Hepatocyte (in vitro differentiated cells): ENCODE results near the gene VSIG8. TPM values are rescaled to one million over a fixed set of nuclear protein-coding genes. Genes with fewer than 3 reads are reported as not detected.

ENCODE experiments used
- DNase-seq: peaks from one replicate; pipeline ENCODE4 v3.0.0-alpha.2; 2016; ENCODE audit warnings: low spot score
- H2AFZ ChIP-seq: fragments of 200-600 bp; sonication (generic); 2 replicates; pipeline ENCODE4 v1.6.0; 2016; ENCODE audit warnings: antibody characterized with exemption, mild to moderate bottlenecking
- H3K27ac ChIP-seq: fragments of 200-600 bp; sonication (generic); 2 replicates; pipeline ENCODE4 v1.5.1; 2016; ENCODE audit warnings: mild to moderate bottlenecking
- H3K27me3 ChIP-seq: fragments of 200-600 bp; sonication (generic); 2 replicates; pipeline ENCODE4 v1.6.1; 2016
- H3K36me3 ChIP-seq: fragments of 200-600 bp; sonication (generic); replicated peaks from 2 replicates; pipeline ENCODE4 v1.5.1; 2016; ENCODE audit warnings: low read depth; ENCODE audit not compliant: insufficient read depth
- H3K4me1 ChIP-seq: fragments of 200-600 bp; sonication (generic); 2 replicates; pipeline ENCODE4 v1.5.1; 2016; ENCODE audit warnings: mild to moderate bottlenecking, moderate library complexity; ENCODE audit not compliant: insufficient read depth
- H3K4me2 ChIP-seq: fragments of 200-600 bp; sonication (generic); 2 replicates; pipeline ENCODE4 v1.6.0; 2016
- H3K4me3 ChIP-seq: fragments of 200-600 bp; sonication (generic); 2 replicates; pipeline ENCODE4 v1.5.1; 2016; ENCODE audit warnings: mild to moderate bottlenecking
- H3K79me2 ChIP-seq: fragments of 200-600 bp; sonication (generic); 2 replicates; pipeline ENCODE4 v1.6.0; 2017; ENCODE audit warnings: mild to moderate bottlenecking
- H3K9me2 ChIP-seq: fragments of 200-600 bp; sonication (generic); replicated peaks from 2 replicates; pipeline ENCODE4 v1.6.0; 2017; ENCODE audit warnings: mild to moderate bottlenecking; ENCODE audit not compliant: insufficient read depth
- H3K9me3 ChIP-seq: fragments of 200-600 bp; sonication (generic); 2 replicates; pipeline ENCODE4 v1.5.1; 2016; ENCODE audit warnings: low read depth, mild to moderate bottlenecking
- H4K20me1 ChIP-seq: fragments of 200-600 bp; sonication (generic); 2 replicates; pipeline ENCODE4 v1.6.0; 2016; ENCODE audit warnings: mild to moderate bottlenecking; ENCODE audit not compliant: insufficient read depth, poor library complexity, severe bottlenecking
- EZH2 ChIP-seq: fragments of 200-600 bp; sonication (generic); IDR thresholded peaks from 2 replicates; pipeline ENCODE4 v1.6.1; 2016; ENCODE audit warnings: antibody characterized with exemption, mild to moderate bottlenecking, borderline replicate concordance
- EZH2phosphoT487 ChIP-seq: fragments of 200-600 bp; sonication (generic); IDR thresholded peaks from one replicate; pipeline ENCODE4 v1.6.1; 2018; ENCODE audit warnings: antibody characterized with exemption, mild to moderate bottlenecking, low read depth, moderate library complexity; ENCODE audit not compliant: unreplicated experiment, severe bottlenecking
- WGBS: methylation state at CpG from one replicate; pipeline ENCODE4 v1.1.6; 2016; ENCODE audit warnings: low lambda C conversion rate; ENCODE audit errors: missing lambda C conversion rate; 5-methylcytosine and 5-hydroxymethylcytosine counted together
- microRNA-seq: library from miRNA; unstranded; fragments of <30 nt; microRNA quantifications from one replicate; pipeline ENCODE4, GENCODE V29; 2017
- polyA plus RNA-seq: library from polyadenylated mRNA; unstranded; fragments of >200 nt; fragmentation: Nextera tagmentation; extraction: Ambion mirVana; gene quantifications from 2 replicates; pipeline ENCODE4 v1.2.1, GENCODE V29; 2016
- small RNA-seq: library from RNA; depleted of rRNA; stranded (forward); fragments of <200 nt; gene quantifications from one replicate; pipeline ENCODE3, GENCODE V24; 2014
- total RNA-seq: library from RNA; depleted of rRNA; stranded (reverse); fragments of >200 nt; gene quantifications from 2 replicates; pipeline ENCODE4 v1.2.3, GENCODE V29; 2014
- TF ChIP-seq, protein P1 (sequence below): fragments of 200-600 bp; sonication (generic); IDR thresholded peaks from 2 replicates; pipeline ENCODE4 v1.5.1; 2016; ENCODE audit warnings: antibody characterized with exemption, mild to moderate bottlenecking; ENCODE audit not compliant: poor library complexity

VSIG8 gene
- total and polyA plus RNA-seq, 2 experiments from 2014 or later: 0.13 to 0.33 TPM

DNA sequence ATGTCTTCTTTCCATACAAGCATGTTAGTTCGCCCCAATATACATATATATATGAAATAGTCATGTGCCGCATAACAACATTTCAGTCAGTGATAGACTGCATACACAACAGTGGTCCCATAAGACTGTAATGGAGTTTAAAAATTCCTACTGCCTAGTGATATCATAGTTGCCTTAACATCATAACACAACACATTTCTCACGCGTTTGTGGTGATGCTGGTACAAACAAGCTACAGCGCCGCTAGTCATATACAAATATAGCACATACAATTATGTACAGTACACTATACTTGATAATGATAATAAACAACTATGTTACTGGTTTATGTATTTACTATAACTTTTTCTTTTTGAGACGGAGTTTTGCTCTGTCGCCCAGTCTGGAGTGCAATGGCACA, 46.5 kb downstream of the VSIG8 start:
- H3K4me1 ChIP-seq: no peaks in the 10 kb centered on the region
- no peaks in the 10 kb centered on the region for H3K36me3 ChIP-seq
- H3K79me2 ChIP-seq: no peaks in the 10 kb centered on the region
- no peaks in the 10 kb centered on the region for H3K9me3 ChIP-seq
- no peak for DNase-seq
- TF ChIP-seq, protein P1, sequence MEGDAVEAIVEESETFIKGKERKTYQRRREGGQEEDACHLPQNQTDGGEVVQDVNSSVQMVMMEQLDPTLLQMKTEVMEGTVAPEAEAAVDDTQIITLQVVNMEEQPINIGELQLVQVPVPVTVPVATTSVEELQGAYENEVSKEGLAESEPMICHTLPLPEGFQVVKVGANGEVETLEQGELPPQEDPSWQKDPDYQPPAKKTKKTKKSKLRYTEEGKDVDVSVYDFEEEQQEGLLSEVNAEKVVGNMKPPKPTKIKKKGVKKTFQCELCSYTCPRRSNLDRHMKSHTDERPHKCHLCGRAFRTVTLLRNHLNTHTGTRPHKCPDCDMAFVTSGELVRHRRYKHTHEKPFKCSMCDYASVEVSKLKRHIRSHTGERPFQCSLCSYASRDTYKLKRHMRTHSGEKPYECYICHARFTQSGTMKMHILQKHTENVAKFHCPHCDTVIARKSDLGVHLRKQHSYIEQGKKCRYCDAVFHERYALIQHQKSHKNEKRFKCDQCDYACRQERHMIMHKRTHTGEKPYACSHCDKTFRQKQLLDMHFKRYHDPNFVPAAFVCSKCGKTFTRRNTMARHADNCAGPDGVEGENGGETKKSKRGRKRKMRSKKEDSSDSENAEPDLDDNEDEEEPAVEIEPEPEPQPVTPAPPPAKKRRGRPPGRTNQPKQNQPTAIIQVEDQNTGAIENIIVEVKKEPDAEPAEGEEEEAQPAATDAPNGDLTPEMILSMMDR: no peak
- TF ChIP-seq EZH2phosphoT487 (no peak), EZH2 (no peak)
- no peaks in the 10 kb centered on the region for H4K20me1 ChIP-seq
- 96% methylated on average over 8 of the region's 8 CpGs for WGBS
- H3K27ac ChIP-seq: no peak overlapping the region
- H3K27me3 ChIP-seq: no peaks in the 10 kb centered on the region
- no peaks in the 10 kb centered on the region for H3K9me2 ChIP-seq
- no peak overlapping the region for H3K4me2 ChIP-seq
- no peak overlapping the region for H3K4me3 ChIP-seq
- H2AFZ ChIP-seq: no peak overlapping the region

DNA sequence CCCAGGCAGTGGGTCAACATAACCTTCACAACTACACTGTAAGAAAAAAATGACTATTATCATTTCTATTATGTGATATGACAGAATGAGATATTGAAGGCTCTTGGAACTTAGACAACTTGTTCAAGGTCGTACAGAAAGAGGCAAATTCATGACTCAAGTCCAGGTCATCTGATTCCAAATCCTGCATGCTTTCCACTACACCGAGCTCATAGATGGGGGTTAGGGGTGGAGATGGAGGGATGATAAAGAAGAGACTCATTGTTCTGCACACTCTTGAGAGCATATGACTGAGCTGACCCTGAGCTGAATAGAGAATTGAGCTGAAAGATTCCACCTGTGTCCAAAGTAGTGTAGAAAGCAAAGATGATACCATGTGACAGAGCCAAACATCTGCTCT, 57.5 kb downstream of the VSIG8 start:
- no peak overlapping the region for H2AFZ ChIP-seq
- H3K4me3 ChIP-seq: no peak overlapping the region
- no peak overlapping the region for H3K4me2 ChIP-seq
- no peaks in the 10 kb centered on the region for H3K4me1 ChIP-seq
- no peaks in the 10 kb centered on the region for H3K9me2 ChIP-seq
- no peaks in the 10 kb centered on the region for H3K79me2 ChIP-seq
- TF ChIP-seq EZH2 (no peak), EZH2phosphoT487 (no peak)
- TF ChIP-seq, protein P1: no peak
- H3K27me3 ChIP-seq: peaks cover 3% of the 10 kb centered on the region
- H3K9me3 ChIP-seq: no peaks in the 10 kb centered on the region
- H4K20me1 ChIP-seq: no peaks in the 10 kb centered on the region
- no peak overlapping the region for H3K27ac ChIP-seq
- no peak for DNase-seq
- WGBS: 70% methylated on average over 2 of the region's 2 CpGs
- H3K36me3 ChIP-seq: no peaks in the 10 kb centered on the region

Small RNA genes lying within 50 kb of the gene (microRNA-seq; reads per million reads assigned to microRNA genes)
- not detected for gene MIR4259

Small RNA genes lying within 50 kb of the gene (small RNA-seq; reads per million reads assigned to genes)
- gene MIR4259 (not detected), gene RF00570 (not detected)

Other genes starting within 250 kb of the VSIG8 start
- not detected in 2 replicates for gene CRP, start 148.1 kb downstream of the VSIG8 start, total RNA-seq
- not detected in 2 replicates for gene CRP, start 148.1 kb downstream of the VSIG8 start, polyA plus RNA-seq
- 17.2 and 22.8 TPM in 2 replicates for gene DUSP23, start 81.7 kb downstream of the VSIG8 start, total RNA-seq
- gene DUSP23, start 81.7 kb downstream of the VSIG8 start, polyA plus RNA-seq: 39.5 and 44.6 TPM in 2 replicates
- not detected in 2 replicates for gene FCRL6, start 60.3 kb downstream of the VSIG8 start, total RNA-seq
- gene FCRL6, start 60.3 kb downstream of the VSIG8 start, polyA plus RNA-seq: not detected in 2 replicates
- 0.52 and 0.57 TPM in 2 replicates for gene SLAMF8, start 35.8 kb downstream of the VSIG8 start, total RNA-seq
- gene SLAMF8, start 35.8 kb downstream of the VSIG8 start, polyA plus RNA-seq: 0.47 and 0.74 TPM in 2 replicates
- gene CFAP45, start 37.5 kb upstream of the VSIG8 start, total RNA-seq: 0.43 TPM in 1 of 2 replicates, not detected in the other
- not detected in 2 replicates for gene CFAP45, start 37.5 kb upstream of the VSIG8 start, polyA plus RNA-seq
- 122 and 124 TPM in 2 replicates for gene TAGLN2, start 62.9 kb upstream of the VSIG8 start, total RNA-seq
- gene TAGLN2, start 62.9 kb upstream of the VSIG8 start, polyA plus RNA-seq: 284 and 292 TPM in 2 replicates
- 5.3 and 8.2 TPM in 2 replicates for gene IGSF9, start 83.0 kb upstream of the VSIG8 start, total RNA-seq
- 22.5 and 25.4 TPM in 2 replicates for gene IGSF9, start 83.0 kb upstream of the VSIG8 start, polyA plus RNA-seq
- gene SLAMF9, start 91.6 kb upstream of the VSIG8 start, total RNA-seq: not detected in 2 replicates
- gene SLAMF9, start 91.6 kb upstream of the VSIG8 start, polyA plus RNA-seq: not detected in 2 replicates
- 9.0 and 10.5 TPM in 2 replicates for gene PIGM, start 169.3 kb upstream of the VSIG8 start, total RNA-seq
- 5.9 and 6.3 TPM in 2 replicates for gene PIGM, start 169.3 kb upstream of the VSIG8 start, polyA plus RNA-seq
- not detected in 2 replicates for gene KCNJ10, start 207.5 kb upstream of the VSIG8 start, total RNA-seq
- not detected in 2 replicates for gene KCNJ10, start 207.5 kb upstream of the VSIG8 start, polyA plus RNA-seq
- gene KCNJ9, start 218.9 kb upstream of the VSIG8 start, total RNA-seq: not detected in 2 replicates
- not detected in 2 replicates for gene KCNJ9, start 218.9 kb upstream of the VSIG8 start, polyA plus RNA-seq
- gene IGSF8, start 236.0 kb upstream of the VSIG8 start, total RNA-seq: 26.0 and 36.8 TPM in 2 replicates
- gene IGSF8, start 236.0 kb upstream of the VSIG8 start, polyA plus RNA-seq: 39.3 and 54.1 TPM in 2 replicates